Cortex of kidney (tissue), 1 donor: Measurements from ENCODE around the gene CYP19A1.

Experiments
- DNase-seq: peaks from one replicate; lab custom pipeline; 2025; lab: John Stamatoyannopoulos, UW

The CYP19A1 gene

GRCh38 chr15:51325167-51325566 is 13.2 kb downstream of the CYP19A1 start:
- no peak for DNase-seq

GRCh38 chr15:51323749-51324148 is 14.6 kb downstream of the CYP19A1 start:
- no peak for DNase-seq

- DNase-seq = no peak
Measured at GRCh38 chr15:51322621-51323296, 15.6 kb downstream of the CYP19A1 start.

- DNase-seq = no peak
Measured at GRCh38 chr15:51321316-51321715, 17.1 kb downstream of the CYP19A1 start.

GRCh38 chr15:51320843-51321242 is 17.6 kb downstream of the CYP19A1 start:
- no peak for DNase-seq

GRCh38 chr15:51319539-51319938 is 18.9 kb downstream of the CYP19A1 start:
- no peak for DNase-seq

GRCh38 chr15:51318382-51319150 is 19.8 kb downstream of the CYP19A1 start:
- no peak for DNase-seq

GRCh38 chr15:51316636-51317035 is 21.8 kb downstream of the CYP19A1 start:
- DNase-seq = no peak

GRCh38 chr15:51315726-51316125 is 22.7 kb downstream of the CYP19A1 start:
- DNase-seq = no peak

- no peak for DNase-seq
Measured at GRCh38 chr15:51314391-51315337, 23.7 kb downstream of the CYP19A1 start.

GRCh38 chr15:51313644-51314280 is 24.6 kb downstream of the CYP19A1 start:
- no peak for DNase-seq

GRCh38 chr15:51313074-51313393 is 25.4 kb downstream of the CYP19A1 start:
- DNase-seq = no peak

GRCh38 chr15:51312166-51313073 is 26.0 kb downstream of the CYP19A1 start:
- no peak for DNase-seq

- DNase-seq = no peak
Measured at GRCh38 chr15:51311510-51311909, 26.9 kb downstream of the CYP19A1 start.

GRCh38 chr15:51310064-51310463 is 28.3 kb downstream of the CYP19A1 start:
- DNase-seq = no peak

- no peak for DNase-seq
Measured at GRCh38 chr15:51307811-51308210, 30.6 kb downstream of the CYP19A1 start.

- DNase-seq = no peak
Measured at GRCh38 chr15:51307325-51307724, 31.1 kb downstream of the CYP19A1 start.

- no peak for DNase-seq
Measured at GRCh38 chr15:51303462-51303980, 34.9 kb downstream of the CYP19A1 start.

GRCh38 chr15:51302480-51302879 is 35.9 kb downstream of the CYP19A1 start:
- DNase-seq = no peak

GRCh38 chr15:51299187-51300015 is 39.0 kb downstream of the CYP19A1 start:
- no peak for DNase-seq
